IPS-18a (cell line): ENCODE measurements around the gene RPS6KA1.

Source experiments
- H3K27ac ChIP-seq: one replicate; pipeline ENCODE4 v1.5.1; 2013; ENCODE audit warnings: low read length
- H3K27me3 ChIP-seq: one replicate; pipeline ENCODE4 v1.6.1; 2013; ENCODE audit warnings: mild to moderate bottlenecking, low read length; ENCODE audit not compliant: control insufficient read depth, insufficient read depth
- H3K36me3 ChIP-seq: one replicate; pipeline ENCODE4 v1.6.1; 2013; ENCODE audit warnings: low read depth, low read length; ENCODE audit not compliant: control insufficient read depth
- H3K4me1 ChIP-seq: one replicate; pipeline ENCODE4 v1.6.1; 2013; ENCODE audit warnings: low read depth, low read length; ENCODE audit not compliant: control insufficient read depth
- H3K4me3 ChIP-seq: one replicate; pipeline ENCODE4 v1.5.1; 2013; ENCODE audit warnings: low read length
- H3K9ac ChIP-seq: one replicate; pipeline ENCODE4 v1.6.1; 2013; ENCODE audit warnings: mild to moderate bottlenecking, low read length, moderate library complexity
- H3K9me3 ChIP-seq: one replicate; pipeline ENCODE4 v1.6.1; 2013; ENCODE audit warnings: low read depth, low read length; ENCODE audit not compliant: control insufficient read depth

RPS6KA1 gene

DNA sequence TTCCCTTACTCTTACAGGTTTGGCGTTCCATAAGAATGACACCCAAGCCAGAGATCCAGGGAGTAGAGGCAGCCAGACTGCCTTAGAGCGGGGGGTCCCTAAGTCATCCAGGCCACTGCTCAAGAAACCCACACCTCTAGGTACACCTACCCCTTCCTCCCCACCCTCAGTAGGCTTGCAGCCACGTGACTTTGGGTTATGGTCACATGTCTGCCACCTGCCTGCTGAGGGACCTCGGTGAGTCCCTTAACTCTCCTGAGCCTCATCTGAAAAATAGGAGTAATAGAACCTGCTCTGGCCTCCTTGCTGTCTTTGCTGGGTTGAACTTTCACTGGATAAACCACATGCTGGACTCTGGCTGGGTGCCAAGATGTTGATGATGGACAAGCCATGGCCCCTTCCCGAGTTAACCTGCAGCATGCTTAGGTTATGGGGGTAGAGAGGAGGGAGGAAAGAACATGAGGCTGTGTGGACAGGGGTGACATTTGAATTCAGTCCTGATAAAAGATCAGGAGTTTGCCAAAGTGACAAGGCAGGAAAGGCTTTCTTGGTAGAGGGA lies 4.5 kb downstream of the RPS6KA1 start:
- Histone ChIP-seq H3K27ac (no peak overlapping the region), H3K36me3 (no peaks in the 10 kb centered on the region), H3K27me3 (no peaks in the 10 kb centered on the region), H3K4me1 (peaks cover 15% of the 10 kb centered on the region), H3K4me3 (no peak overlapping the region), H3K9me3 (no peaks in the 10 kb centered on the region), H3K9ac (no peak overlapping the region)

- Histone ChIP-seq H3K9ac (no peak overlapping the region), H3K36me3 (no peaks in the 10 kb centered on the region), H3K4me1 (peaks cover 15% of the 10 kb centered on the region), H3K27me3 (no peaks in the 10 kb centered on the region), H3K9me3 (no peaks in the 10 kb centered on the region), H3K4me3 (no peak overlapping the region), H3K27ac (no peak overlapping the region)
These were observed 5.6 kb downstream of the RPS6KA1 start for GRCh38 chr1:26535201-26535600.

GRCh38 chr1:26536081-26536480 lies 6.5 kb downstream of the RPS6KA1 start:
- H3K4me3 ChIP-seq: no peak overlapping the region
- peaks cover 6% of the 10 kb centered on the region for H3K4me1 ChIP-seq
- H3K36me3 ChIP-seq: no peaks in the 10 kb centered on the region
- H3K9ac ChIP-seq: no peak overlapping the region
- H3K9me3 ChIP-seq: no peaks in the 10 kb centered on the region
- H3K27ac ChIP-seq: no peak overlapping the region
- no peaks in the 10 kb centered on the region for H3K27me3 ChIP-seq

- H3K27me3 ChIP-seq: no peaks in the 10 kb centered on the region
- no peaks in the 10 kb centered on the region for H3K9me3 ChIP-seq
- no peak overlapping the region for H3K4me3 ChIP-seq
- H3K36me3 ChIP-seq: no peaks in the 10 kb centered on the region
- H3K4me1 ChIP-seq: peaks cover 5% of the 10 kb centered on the region
- no peak overlapping the region for H3K9ac ChIP-seq
- H3K27ac ChIP-seq: no peak overlapping the region
These were observed 7.0 kb downstream of the RPS6KA1 start for GRCh38 chr1:26536521-26536920.

- no peaks in the 10 kb centered on the region for H3K27me3 ChIP-seq
- no peaks in the 10 kb centered on the region for H3K36me3 ChIP-seq
- peaks cover 4% of the 10 kb centered on the region for H3K4me1 ChIP-seq
- H3K9me3 ChIP-seq: no peaks in the 10 kb centered on the region
- no peak overlapping the region for H3K4me3 ChIP-seq
- H3K9ac ChIP-seq: no peak overlapping the region
- H3K27ac ChIP-seq: no peak overlapping the region
These were observed 8.4 kb downstream of the RPS6KA1 start for GRCh38 chr1:26537951-26538352.

GRCh38 chr1:26538480-26539412 lies 9.2 kb downstream of the RPS6KA1 start:
- Histone ChIP-seq H3K4me1 (peaks cover 4% of the 10 kb centered on the region), H3K27ac (no peak overlapping the region), H3K36me3 (no peaks in the 10 kb centered on the region), H3K27me3 (no peaks in the 10 kb centered on the region), H3K9me3 (no peaks in the 10 kb centered on the region), H3K4me3 (no peak overlapping the region), H3K9ac (no peak overlapping the region)

DNA sequence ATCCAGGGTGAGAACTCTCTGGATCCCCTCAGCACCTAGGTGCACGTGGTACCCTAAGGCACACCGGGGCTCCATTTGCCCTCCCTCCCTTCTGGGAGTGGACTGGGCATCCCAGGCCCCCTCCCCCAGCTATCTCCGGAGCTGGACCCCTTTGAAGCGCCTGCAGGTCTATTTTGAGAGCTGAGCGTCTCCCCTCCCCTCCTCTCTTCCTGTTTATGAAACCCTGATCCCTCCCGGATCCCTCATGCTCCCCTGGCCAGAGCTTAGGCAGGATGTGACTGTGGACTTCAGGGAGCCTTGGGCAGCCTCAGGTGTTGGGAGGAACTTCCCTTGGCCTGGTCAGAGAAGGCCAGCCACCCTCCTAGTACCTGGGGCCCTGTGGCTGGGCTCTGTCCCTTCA lies 10.2 kb downstream of the RPS6KA1 start:
- H3K4me3 ChIP-seq: no peak overlapping the region

GRCh38 chr1:26540351-26540750 lies 10.8 kb downstream of the RPS6KA1 start:
- Histone ChIP-seq H3K27me3 (no peaks in the 10 kb centered on the region), H3K4me3 (no peak overlapping the region), H3K4me1 (peaks cover 4% of the 10 kb centered on the region), H3K27ac (no peak overlapping the region), H3K9me3 (no peaks in the 10 kb centered on the region), H3K9ac (no peak overlapping the region), H3K36me3 (no peaks in the 10 kb centered on the region)

More for the DNA sequence above, 10.2 kb downstream of the RPS6KA1 start:
- H3K27me3 ChIP-seq: no peaks in the 10 kb centered on the region
- no peak overlapping the region for H3K27ac ChIP-seq
- H3K4me1 ChIP-seq: peaks cover 4% of the 10 kb centered on the region
- H3K9me3 ChIP-seq: no peaks in the 10 kb centered on the region
- no peak overlapping the region for H3K9ac ChIP-seq
- no peaks in the 10 kb centered on the region for H3K36me3 ChIP-seq

DNA sequence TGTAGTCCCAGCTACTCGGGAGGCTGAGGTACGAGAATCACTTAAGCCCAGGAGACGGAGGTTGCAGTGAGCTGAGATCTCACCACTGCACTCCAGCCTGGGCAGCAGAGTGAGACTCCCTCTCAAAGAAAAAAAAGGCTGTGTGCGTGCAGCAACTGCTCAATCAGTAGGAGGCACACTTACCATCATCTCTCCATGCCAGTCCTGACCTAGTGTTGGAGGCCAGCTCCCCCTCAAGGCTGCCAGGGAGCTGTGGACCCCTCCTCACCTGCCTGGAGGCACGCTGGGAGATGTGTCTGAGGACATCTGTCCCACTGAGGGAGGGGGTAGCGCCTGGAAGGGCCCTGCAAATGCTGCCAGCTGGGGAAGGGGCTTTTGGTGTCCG lies 11.9 kb downstream of the RPS6KA1 start:
- no peaks in the 10 kb centered on the region for H3K9me3 ChIP-seq
- no peaks in the 10 kb centered on the region for H3K36me3 ChIP-seq
- H3K4me3 ChIP-seq: no peak overlapping the region
- peaks cover 4% of the 10 kb centered on the region for H3K4me1 ChIP-seq
- no peak overlapping the region for H3K9ac ChIP-seq
- H3K27me3 ChIP-seq: no peaks in the 10 kb centered on the region
- no peak overlapping the region for H3K27ac ChIP-seq

DNA sequence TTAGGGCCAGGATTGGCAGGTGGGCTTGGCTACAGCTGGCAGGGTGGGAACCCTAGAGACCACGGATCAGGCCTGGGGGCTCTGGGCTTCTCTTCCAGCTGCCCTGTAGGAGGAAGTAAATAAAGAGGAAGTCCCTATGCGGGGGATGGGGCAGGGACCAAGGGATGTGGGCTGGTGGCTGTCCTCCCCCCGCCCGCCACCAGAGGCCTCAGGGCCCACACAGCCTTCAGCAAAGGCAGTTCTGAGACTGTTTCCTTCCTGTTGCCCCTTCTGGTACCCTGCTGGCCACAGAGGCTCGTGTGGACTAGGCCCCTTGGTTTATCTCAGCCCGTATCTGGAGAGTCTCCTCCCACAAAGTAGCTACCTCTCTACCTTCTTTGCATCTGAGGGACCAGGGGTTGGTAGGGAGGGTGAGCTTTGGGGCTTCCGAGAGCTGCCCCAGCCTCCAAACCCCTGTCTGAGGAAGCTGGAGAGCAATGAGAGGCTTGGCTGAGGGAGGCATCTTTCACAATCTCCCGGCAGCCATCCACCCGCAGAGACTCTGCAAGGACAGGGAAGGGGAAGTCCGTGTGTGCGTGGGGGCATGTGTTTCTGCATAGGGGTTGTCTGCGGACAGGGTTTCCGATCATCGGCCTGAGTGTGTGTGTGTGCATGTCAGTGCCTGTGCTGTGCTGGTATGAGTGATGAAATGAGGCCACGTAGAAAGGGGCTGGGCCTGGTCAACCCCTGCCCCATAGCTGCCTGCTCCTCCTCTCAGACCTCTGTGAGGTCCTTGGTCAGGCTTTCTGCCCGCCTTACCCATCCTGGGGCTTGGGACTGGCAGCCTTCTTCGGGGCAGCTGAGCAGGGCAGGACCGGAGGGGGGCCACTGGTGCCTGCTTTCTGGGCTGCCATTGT lies 12.5 kb downstream of the RPS6KA1 start:
- no peak overlapping the region for H3K4me3 ChIP-seq
- no peak overlapping the region for H3K27ac ChIP-seq
- no peaks in the 10 kb centered on the region for H3K27me3 ChIP-seq
- no peak overlapping the region for H3K9ac ChIP-seq
- peaks cover 4% of the 10 kb centered on the region for H3K4me1 ChIP-seq
- peaks cover 6% of the 10 kb centered on the region for H3K36me3 ChIP-seq
- H3K9me3 ChIP-seq: no peaks in the 10 kb centered on the region

- H3K9me3 ChIP-seq: no peaks in the 10 kb centered on the region
- H3K9ac ChIP-seq: no peak overlapping the region
- no peak overlapping the region for H3K27ac ChIP-seq
- H3K4me3 ChIP-seq: no peak overlapping the region
- no peaks in the 10 kb centered on the region for H3K27me3 ChIP-seq
- peaks cover 8% of the 10 kb centered on the region for H3K36me3 ChIP-seq
- peaks cover 4% of the 10 kb centered on the region for H3K4me1 ChIP-seq
These were observed 13.3 kb downstream of the RPS6KA1 start for GRCh38 chr1:26542771-26543451.
